Right lung (tissue), 5 donors: ENCODE measurements around the gene TCERG1. TPM values are rescaled to one million over a fixed set of nuclear protein-coding genes. Genes with fewer than 3 reads are reported as not detected.

Experiments used
- DNase-seq, 2 donors: peaks; one replicate each; pipeline ENCODE4 v3.0.0-alpha.2; 2013
- polyA plus RNA-seq, 5 donors: library from polyadenylated mRNA; unstranded; fragments of 120-200 nt; gene quantifications; one replicate each; pipeline versions ENCODE4 v1.2.1 to v1.2.3, GENCODE V29; 2013; ENCODE audit warnings: inconsistent platforms in 1 of 5, low replicate concordance in 1 of 5; ENCODE audit not compliant: insufficient read length in 5 of 5, insufficient read depth in 1 of 5

The TCERG1 gene
- polyA plus RNA-seq, 5 donors = 101 to 168 (median 152) TPM

GRCh38 chr5:146450002-146450401 is 2.9 kb downstream of the TCERG1 start:
- DNase-seq = no peak

GRCh38 chr5:146451411-146451810 is 4.3 kb downstream of the TCERG1 start:
- no peak for DNase-seq

- no peak for DNase-seq
These were observed 10.3 kb downstream of the TCERG1 start for GRCh38 chr5:146457431-146457830.

GRCh38 chr5:146458894-146459293 is 11.8 kb downstream of the TCERG1 start:
- no peak for DNase-seq

- no peak for DNase-seq
These were observed 14.2 kb downstream of the TCERG1 start for GRCh38 chr5:146461319-146461718.

- DNase-seq = no peak
These were observed 16.3 kb downstream of the TCERG1 start for GRCh38 chr5:146463446-146463845.

GRCh38 chr5:146466521-146467349 is 19.6 kb downstream of the TCERG1 start:
- no peak for DNase-seq

GRCh38 chr5:146467760-146468159 is 20.6 kb downstream of the TCERG1 start:
- DNase-seq = no peak

GRCh38 chr5:146474065-146474464 is 26.9 kb downstream of the TCERG1 start:
- no peak for DNase-seq

- DNase-seq = no peak
These were observed 28.2 kb downstream of the TCERG1 start for GRCh38 chr5:146475190-146475780.

- no peak for DNase-seq
These were observed 28.8 kb downstream of the TCERG1 start for GRCh38 chr5:146475906-146476305.

- DNase-seq = no peak
These were observed 35.6 kb downstream of the TCERG1 start for GRCh38 chr5:146482775-146483174.

GRCh38 chr5:146484714-146485391 is 37.7 kb downstream of the TCERG1 start:
- DNase-seq = no peak

- no peak for DNase-seq
These were observed 43.1 kb downstream of the TCERG1 start for GRCh38 chr5:146490089-146490843.

- no peak for DNase-seq
These were observed 47.5 kb downstream of the TCERG1 start for GRCh38 chr5:146494656-146495055.

- no peak for DNase-seq
These were observed 52.5 kb downstream of the TCERG1 start for GRCh38 chr5:146499680-146500079.

GRCh38 chr5:146507428-146507827 is 60.3 kb downstream of the TCERG1 start:
- DNase-seq = no peak

- DNase-seq = no peak
These were observed 63.5 kb downstream of the TCERG1 start for GRCh38 chr5:146510559-146511125.

- no peak for DNase-seq
These were observed 66.3 kb downstream of the TCERG1 start for GRCh38 chr5:146513462-146513861.

GRCh38 chr5:146514575-146514974 is 67.4 kb downstream of the TCERG1 start:
- no peak for DNase-seq

GRCh38 chr5:146515473-146516150 is 68.5 kb downstream of the TCERG1 start:
- DNase-seq = no peak
